ENCODE data around the gene NKTR. TPM values are rescaled to one million over a fixed set of nuclear protein-coding genes. Genes with fewer than 3 reads are reported as not detected.

The NKTR gene
- total RNA-seq, 2 donors from 2014 or later, result 101 to 116 TPM

DNA sequence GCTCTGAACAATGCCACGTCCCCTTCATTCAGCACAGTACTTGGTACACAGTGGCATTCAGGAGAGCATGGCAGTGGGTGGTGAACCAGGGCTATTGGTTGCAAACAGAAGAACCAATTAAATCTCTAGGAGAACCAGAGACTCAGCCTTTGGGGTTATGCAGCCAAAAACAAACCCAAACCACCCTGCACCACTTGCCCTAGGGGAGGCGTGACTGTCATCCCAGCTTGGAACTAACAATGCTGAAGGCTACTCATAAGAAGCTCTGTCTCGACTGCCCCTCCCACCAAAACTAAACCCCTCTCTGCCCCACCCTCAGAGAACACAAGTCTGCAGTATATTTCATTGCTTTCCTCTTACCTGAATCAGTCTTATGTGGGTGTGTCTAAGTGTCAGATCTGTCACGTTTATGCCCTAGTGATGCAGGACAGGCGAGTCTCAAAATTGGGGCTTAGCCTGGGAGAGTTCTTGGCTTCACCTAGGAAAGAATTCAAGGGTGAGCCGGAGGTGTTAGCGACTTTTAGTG, 69.6 kb downstream of the NKTR start:
- Mint-ChIP-seq H3K27me3 (ENCODE audit: insufficient read depth) (peaks cover 3% of the 10 kb centered on the region), H3K4me1 (peaks cover 2% of the 10 kb centered on the region), H3K27ac (no peak overlapping the region), H3K36me3 (ENCODE audit: low read depth) (no peaks in the 10 kb centered on the region), H3K4me3 (no peak overlapping the region), H3K9me3 (no peaks in the 10 kb centered on the region)
- H3K9me3 ChIP-seq (ENCODE audit: control insufficient read depth, low read length), result no peaks in the 10 kb centered on the region
- H3K27me3 ChIP-seq (ENCODE audit: control insufficient read depth, insufficient read depth, low read length, poor library complexity, severe bottlenecking), result peaks cover 6% of the 10 kb centered on the region
- no peaks in the 10 kb centered on the region for H3K36me3 ChIP-seq (ENCODE audit: control insufficient read depth, insufficient read depth, low read length)
- no peaks in the 10 kb centered on the region for H3K4me1 ChIP-seq (ENCODE audit: control insufficient read depth, insufficient read depth, low read length)
- WGBS, 2 experiments (ENCODE audit: insufficient coverage in 1 of 2, insufficient read length in 1 of 2), result 89 to 100% methylated on average over 1 to 7 of the region's 7 CpGs
- H3K4me3 ChIP-seq (ENCODE audit: low read length), result no peak overlapping the region
- peak; percentile 25 for DNase-seq
- no peak overlapping the region for H3K9ac ChIP-seq (ENCODE audit: extremely low read depth, low read length, poor library complexity, severe bottlenecking)
- TF ChIP-seq, protein P1, sequence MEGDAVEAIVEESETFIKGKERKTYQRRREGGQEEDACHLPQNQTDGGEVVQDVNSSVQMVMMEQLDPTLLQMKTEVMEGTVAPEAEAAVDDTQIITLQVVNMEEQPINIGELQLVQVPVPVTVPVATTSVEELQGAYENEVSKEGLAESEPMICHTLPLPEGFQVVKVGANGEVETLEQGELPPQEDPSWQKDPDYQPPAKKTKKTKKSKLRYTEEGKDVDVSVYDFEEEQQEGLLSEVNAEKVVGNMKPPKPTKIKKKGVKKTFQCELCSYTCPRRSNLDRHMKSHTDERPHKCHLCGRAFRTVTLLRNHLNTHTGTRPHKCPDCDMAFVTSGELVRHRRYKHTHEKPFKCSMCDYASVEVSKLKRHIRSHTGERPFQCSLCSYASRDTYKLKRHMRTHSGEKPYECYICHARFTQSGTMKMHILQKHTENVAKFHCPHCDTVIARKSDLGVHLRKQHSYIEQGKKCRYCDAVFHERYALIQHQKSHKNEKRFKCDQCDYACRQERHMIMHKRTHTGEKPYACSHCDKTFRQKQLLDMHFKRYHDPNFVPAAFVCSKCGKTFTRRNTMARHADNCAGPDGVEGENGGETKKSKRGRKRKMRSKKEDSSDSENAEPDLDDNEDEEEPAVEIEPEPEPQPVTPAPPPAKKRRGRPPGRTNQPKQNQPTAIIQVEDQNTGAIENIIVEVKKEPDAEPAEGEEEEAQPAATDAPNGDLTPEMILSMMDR (conservative IDR thresholded peaks at IDR 0.05), result no peak
- no peak overlapping the region for H3K27ac ChIP-seq (ENCODE audit: low read depth, low read length)

DNA sequence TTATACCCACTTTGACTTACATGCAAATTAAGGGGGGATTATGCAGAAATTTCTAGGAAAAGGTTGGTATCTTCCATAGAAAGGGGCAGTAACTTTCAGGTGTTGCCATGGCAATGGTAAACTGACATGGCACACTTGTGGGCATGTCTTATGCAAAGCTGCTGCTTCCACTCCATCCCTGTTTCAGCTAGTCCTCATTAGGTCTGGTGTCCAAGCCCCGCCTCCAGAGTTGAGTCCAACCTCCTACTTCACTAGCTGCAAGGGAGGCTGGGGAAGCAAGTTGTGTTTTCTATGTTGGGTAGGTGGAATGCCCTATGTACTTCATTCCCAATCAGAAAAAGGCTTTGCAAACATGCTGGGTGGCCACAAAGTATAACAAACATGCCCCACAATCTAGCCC, 70.2 kb downstream of the NKTR start:
- Mint-ChIP-seq H3K27me3 (ENCODE audit: insufficient read depth) (peaks cover 3% of the 10 kb centered on the region), H3K4me1 (peaks cover 2% of the 10 kb centered on the region), H3K4me3 (no peak overlapping the region), H3K36me3 (ENCODE audit: low read depth) (no peaks in the 10 kb centered on the region), H3K27ac (no peak overlapping the region), H3K9me3 (peaks cover under 1% of the 10 kb centered on the region)
- Histone ChIP-seq H3K4me3 (ENCODE audit: low read length) (no peak overlapping the region), H3K36me3 (ENCODE audit: control insufficient read depth, insufficient read depth, low read length) (no peaks in the 10 kb centered on the region), H3K27ac (ENCODE audit: low read depth, low read length) (no peak overlapping the region), H3K4me1 (ENCODE audit: control insufficient read depth, insufficient read depth, low read length) (no peaks in the 10 kb centered on the region), H3K9ac (ENCODE audit: extremely low read depth, low read length, poor library complexity, severe bottlenecking) (no peak overlapping the region), H3K9me3 (ENCODE audit: control insufficient read depth, low read length) (no peaks in the 10 kb centered on the region), H3K27me3 (ENCODE audit: control insufficient read depth, insufficient read depth, low read length, poor library complexity, severe bottlenecking) (peaks cover 6% of the 10 kb centered on the region)
- 89% methylated on average over 1 of the region's 1 CpG; no CpG with 5 or more reads in 1 of the 2 experiments for WGBS, 2 experiments (ENCODE audit: insufficient coverage in 1 of 2, insufficient read length in 1 of 2)
- TF ChIP-seq, protein P1 (conservative IDR thresholded peaks at IDR 0.05), result no peak
- peak; percentile 42 for DNase-seq

DNA sequence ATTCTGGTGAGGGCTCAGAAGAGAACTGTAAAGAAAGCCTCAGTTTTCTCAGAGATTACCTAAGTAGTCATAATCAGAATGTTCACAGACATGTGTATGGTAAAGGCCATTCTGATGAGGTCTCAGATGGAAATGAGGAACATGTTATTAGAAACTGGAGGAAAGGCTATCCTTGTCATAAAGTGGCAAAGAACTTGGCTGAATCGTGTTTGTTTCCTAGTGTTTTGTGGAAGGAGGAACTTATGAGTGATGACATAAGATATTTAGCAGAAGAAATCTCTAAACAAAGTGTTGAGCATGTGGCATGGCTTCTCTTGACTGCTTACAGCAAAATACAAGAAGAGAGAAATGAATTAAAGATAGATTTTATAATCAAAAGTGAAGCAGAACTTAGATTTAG, 72.0 kb downstream of the NKTR start:
- Mint-ChIP-seq H3K36me3 (ENCODE audit: low read depth) (no peaks in the 10 kb centered on the region), H3K27ac (no peak overlapping the region), H3K9me3 (peaks cover 12% of the 10 kb centered on the region), H3K27me3 (ENCODE audit: insufficient read depth) (no peaks in the 10 kb centered on the region), H3K4me3 (no peak overlapping the region), H3K4me1 (no peaks in the 10 kb centered on the region)
- no peaks in the 10 kb centered on the region for H3K4me1 ChIP-seq (ENCODE audit: control insufficient read depth, insufficient read depth, low read length)
- H3K9me3 ChIP-seq (ENCODE audit: control insufficient read depth, low read length), result peaks cover 8% of the 10 kb centered on the region
- H3K27ac ChIP-seq (ENCODE audit: low read depth, low read length), result no peak overlapping the region
- 75 to 92% methylated on average over 1 of the region's 1 CpG for WGBS, 2 experiments (ENCODE audit: insufficient coverage in 1 of 2, insufficient read length in 1 of 2)
- no peak overlapping the region for H3K4me3 ChIP-seq (ENCODE audit: low read length)
- TF ChIP-seq, protein P1 (conservative IDR thresholded peaks at IDR 0.05), result no peak
- no peak for DNase-seq
- H3K9ac ChIP-seq (ENCODE audit: extremely low read depth, low read length, poor library complexity, severe bottlenecking), result no peak overlapping the region
- no peaks in the 10 kb centered on the region for H3K36me3 ChIP-seq (ENCODE audit: control insufficient read depth, insufficient read depth, low read length)
- peaks cover 6% of the 10 kb centered on the region for H3K27me3 ChIP-seq (ENCODE audit: control insufficient read depth, insufficient read depth, low read length, poor library complexity, severe bottlenecking)
